ENCODE results near the gene SERF1B.
"Not testable (repeated sequence)": the region's sequence is repeated elsewhere in the genome, so short reads cannot be mapped to it uniquely, and the experiment has no call there.

- TF ChIP-seq CTCF (IDR thresholded peaks at IDR 0.05; ENCODE audit: borderline replicate concordance, extremely low read depth, low read length, poor library complexity, severe bottlenecking); EZH2 (IDR thresholded peaks at IDR 0.05; ENCODE audit: borderline replicate concordance, low read depth, low read length, severe bottlenecking): not testable (repeated sequence)
These were observed 744 bp downstream of the SERF1B start for GRCh38 chr5:70025845-70026145.

Data from DND-41 (cell line).